Measurements from ENCODE around the gene CDC42EP2.

The CDC42EP2 gene

DNA sequence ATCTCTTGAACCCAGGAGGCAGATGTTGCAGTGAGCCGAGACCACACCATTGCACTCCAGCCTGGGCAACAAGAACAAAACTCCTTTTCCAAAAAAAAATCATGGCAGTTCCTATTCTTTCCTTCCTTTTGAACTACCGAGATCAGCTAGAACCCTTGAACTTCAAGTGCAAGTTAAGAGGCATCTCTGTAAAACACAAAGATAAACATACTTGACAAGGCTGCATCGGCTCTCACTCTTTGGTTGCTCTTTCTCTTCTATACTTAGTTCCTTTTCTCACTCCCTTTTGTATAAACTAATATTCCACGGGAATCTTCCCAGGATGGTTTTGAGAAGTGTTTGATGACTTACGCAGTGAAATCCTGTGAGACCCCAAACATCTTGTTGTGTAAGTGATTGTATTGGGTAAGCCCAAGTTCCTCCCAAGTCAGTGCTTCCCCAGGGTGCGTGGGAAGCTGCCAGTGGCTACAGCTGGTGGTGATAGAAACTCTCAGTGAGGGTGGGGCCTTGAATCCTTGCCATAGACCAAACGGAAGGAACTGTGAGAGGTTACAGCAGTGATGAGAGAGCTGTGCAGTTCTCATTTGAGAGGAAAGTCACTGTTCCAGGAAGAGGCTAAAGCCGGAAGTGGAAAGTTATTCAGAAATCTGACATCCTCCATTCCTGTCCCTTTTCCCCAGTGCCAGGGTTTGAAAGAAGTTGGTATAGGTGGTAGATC, 24.1 kb upstream of the CDC42EP2 start:
- peak overlapping the region; percentile 21 for H3K4me3 ChIP-seq (replicated peaks; ENCODE audit: low read depth, low read length)
- peak; percentile 100 for DNase-seq (ENCODE audit: low read depth)
- TF ChIP-seq, protein P1, sequence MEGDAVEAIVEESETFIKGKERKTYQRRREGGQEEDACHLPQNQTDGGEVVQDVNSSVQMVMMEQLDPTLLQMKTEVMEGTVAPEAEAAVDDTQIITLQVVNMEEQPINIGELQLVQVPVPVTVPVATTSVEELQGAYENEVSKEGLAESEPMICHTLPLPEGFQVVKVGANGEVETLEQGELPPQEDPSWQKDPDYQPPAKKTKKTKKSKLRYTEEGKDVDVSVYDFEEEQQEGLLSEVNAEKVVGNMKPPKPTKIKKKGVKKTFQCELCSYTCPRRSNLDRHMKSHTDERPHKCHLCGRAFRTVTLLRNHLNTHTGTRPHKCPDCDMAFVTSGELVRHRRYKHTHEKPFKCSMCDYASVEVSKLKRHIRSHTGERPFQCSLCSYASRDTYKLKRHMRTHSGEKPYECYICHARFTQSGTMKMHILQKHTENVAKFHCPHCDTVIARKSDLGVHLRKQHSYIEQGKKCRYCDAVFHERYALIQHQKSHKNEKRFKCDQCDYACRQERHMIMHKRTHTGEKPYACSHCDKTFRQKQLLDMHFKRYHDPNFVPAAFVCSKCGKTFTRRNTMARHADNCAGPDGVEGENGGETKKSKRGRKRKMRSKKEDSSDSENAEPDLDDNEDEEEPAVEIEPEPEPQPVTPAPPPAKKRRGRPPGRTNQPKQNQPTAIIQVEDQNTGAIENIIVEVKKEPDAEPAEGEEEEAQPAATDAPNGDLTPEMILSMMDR (IDR thresholded peaks at IDR 0.05; ENCODE audit: low read length, missing control alignments) = no peak

GRCh38 chr11:65291613-65292012, 23.1 kb upstream of the CDC42EP2 start:
- TF ChIP-seq, protein P1 (IDR thresholded peaks at IDR 0.05; ENCODE audit: low read length, missing control alignments) = no peak
- peak; percentile 73 for DNase-seq (ENCODE audit: low read depth)
- peak overlapping the region; percentile 27 for H3K4me3 ChIP-seq (replicated peaks; ENCODE audit: low read depth, low read length)

- DNase-seq (ENCODE audit: low read depth) = no peak
- TF ChIP-seq, protein P1 (IDR thresholded peaks at IDR 0.05; ENCODE audit: low read length, missing control alignments) = no peak
- no peak overlapping the region for H3K4me3 ChIP-seq (replicated peaks; ENCODE audit: low read depth, low read length)
These were observed 21.8 kb upstream of the CDC42EP2 start for GRCh38 chr11:65292890-65293289.

GRCh38 chr11:65293909-65294381, 20.7 kb upstream of the CDC42EP2 start:
- DNase-seq (ENCODE audit: low read depth) = peak; percentile 30
- H3K4me3 ChIP-seq (replicated peaks; ENCODE audit: low read depth, low read length) = no peak overlapping the region
- TF ChIP-seq, protein P1 (IDR thresholded peaks at IDR 0.05; ENCODE audit: low read length, missing control alignments) = no peak

GRCh38 chr11:65295001-65295400, 19.7 kb upstream of the CDC42EP2 start:
- no peak overlapping the region for H3K4me3 ChIP-seq (replicated peaks; ENCODE audit: low read depth, low read length)
- TF ChIP-seq, protein P1 (IDR thresholded peaks at IDR 0.05; ENCODE audit: low read length, missing control alignments) = no peak
- DNase-seq (ENCODE audit: low read depth) = no peak

- TF ChIP-seq, protein P1 (IDR thresholded peaks at IDR 0.05; ENCODE audit: low read length, missing control alignments) = no peak
- H3K4me3 ChIP-seq (replicated peaks; ENCODE audit: low read depth, low read length) = no peak overlapping the region
- no peak for DNase-seq (ENCODE audit: low read depth)
These were observed 18.9 kb upstream of the CDC42EP2 start for GRCh38 chr11:65295571-65296341.

All from fibroblast of pulmonary artery (primary cell).